HG03064 (cell line): ENCODE results near the gene LGI4.

Source experiments
- ATAC-seq: cut with Tn5 transposase; IDR thresholded peaks from one replicate; pipeline ENCODE4 v1.9.1; 2021; ENCODE audit warnings: low read depth; ENCODE audit not compliant: unreplicated experiment

LGI4 gene

GRCh38 chr19:35125270-35125717 is 9.6 kb downstream of the LGI4 start:
- ATAC-seq: no peak

- ATAC-seq: no peak
Measured at GRCh38 chr19:35124098-35125060, 10.5 kb downstream of the LGI4 start.

GRCh38 chr19:35123573-35123972 is 11.3 kb downstream of the LGI4 start:
- ATAC-seq: no peak

GRCh38 chr19:35122687-35123551 is 11.9 kb downstream of the LGI4 start:
- ATAC-seq: no peak

GRCh38 chr19:35120898-35121297 is 14.0 kb downstream of the LGI4 start:
- ATAC-seq: no peak

GRCh38 chr19:35120492-35120891 is 14.4 kb downstream of the LGI4 start:
- no peak for ATAC-seq

GRCh38 chr19:35119578-35120155 is 15.2 kb downstream of the LGI4 start:
- no peak for ATAC-seq

- ATAC-seq: no peak
Measured at GRCh38 chr19:35119091-35119490, 15.8 kb downstream of the LGI4 start.

GRCh38 chr19:35118268-35119020 is 16.4 kb downstream of the LGI4 start:
- ATAC-seq: no peak

GRCh38 chr19:35117799-35118198 is 17.1 kb downstream of the LGI4 start:
- ATAC-seq: no peak

GRCh38 chr19:35117116-35117515 is 17.7 kb downstream of the LGI4 start:
- no peak for ATAC-seq

- no peak for ATAC-seq
Measured at GRCh38 chr19:35116072-35116801, 18.6 kb downstream of the LGI4 start.

- ATAC-seq: no peak
Measured at GRCh38 chr19:35115177-35115951, 19.5 kb downstream of the LGI4 start, which contains the start of gene FXYD3. Gene FXYD3 (plus strand): TSS chr19:35115823. CDS start chr19:35119377, 3,554 bp downstream.

GRCh38 chr19:35114353-35115176 is 20.3 kb downstream of the LGI4 start:
- ATAC-seq: no peak

GRCh38 chr19:35112995-35113688 is 21.7 kb downstream of the LGI4 start:
- ATAC-seq: no peak

- ATAC-seq: no peak
Measured at GRCh38 chr19:35110974-35111373, 23.9 kb downstream of the LGI4 start.

GRCh38 chr19:35109395-35110112 is 25.3 kb downstream of the LGI4 start:
- ATAC-seq: no peak
